Mucosa of descending colon (tissue), 3 donors: ENCODE results near the gene PI4K2B. TPM values are rescaled to one million over a fixed set of nuclear protein-coding genes. Genes with fewer than 3 reads are reported as not detected.
"Not testable (repeated sequence)": the region's sequence is repeated elsewhere in the genome, so short reads cannot be mapped to it uniquely, and the experiment has no call there.

ENCODE experiments used
- ATAC-seq: fragments of 200-7000 bp; cut with Tn5 transposase; one replicate; pipeline ENCODE4 v1.9.1; 2020; ENCODE audit warnings: mild to moderate bottlenecking, moderate library complexity
- DNase-seq, 3 donors: peaks; one replicate each; pipeline ENCODE4 v3.0.0-alpha.2; 2020
- H3K36me3 ChIP-seq: fragments of 200-600 bp; one replicate; pipeline ENCODE4 v1.8.0; 2021; ENCODE audit warnings: low read depth, mild to moderate bottlenecking
- H3K4me1 ChIP-seq: fragments of 200-600 bp; one replicate; pipeline ENCODE4 v1.8.0; 2021; ENCODE audit warnings: low read depth, mild to moderate bottlenecking
- H3K4me3 ChIP-seq: fragments of 200-600 bp; one replicate; pipeline ENCODE4 v1.8.0; 2021; ENCODE audit warnings: mild to moderate bottlenecking
- H3K9me3 ChIP-seq: fragments of 200-600 bp; one replicate; pipeline ENCODE4 v1.8.0; 2021; ENCODE audit warnings: mild to moderate bottlenecking
- CTCF ChIP-seq: fragments of 200-600 bp; IDR thresholded peaks from one replicate; pipeline ENCODE4 v1.8.0; 2022; ENCODE audit warnings: antibody characterized with exemption, mild to moderate bottlenecking
- intact Hi-C, 2 donors: fragments of 100-400 bp; cut with DNase I in 1 of 2; cut with micrococcal nuclease in 1 of 2; formaldehyde crosslinking; loops; one replicate each; pipeline versions ENCODE4 v1.11.0 to v1.11.1; 2022; cut with DNase I, micrococcal nuclease
- total RNA-seq, 3 donors: library from RNA; stranded (reverse); fragmentation: NEBNext Ultra II Directional in 2 of 3; extraction: Animal tissue kit (Norgen Biotek cat#: 25700) in 2 of 3; gene quantifications; one replicate each; pipeline versions ENCODE4 v1.2.1 to v1.2.4, GENCODE V29; 2021 to 2023
- donor health status: DM: no; HTN: no; CAD: no; lungs with moderate emphysema.
- donor health status: DM: no; HTN: no; CAD: no.
- donor health status: DM: no; HTN: yes; CAD: no.

Gene PI4K2B
- total RNA-seq, 3 donors from 2014 or later: 14.3 to 25.9 (median 17.8) TPM

- intact Hi-C loops: no loop called here
- no peak for TF ChIP-seq CTCF
- DNase-seq: no peak
- H3K36me3 ChIP-seq: no peaks in the 10 kb centered on the region
- ATAC-seq: no peak
- H3K4me3 ChIP-seq: no peak overlapping the region
- no peaks in the 10 kb centered on the region for H3K9me3 ChIP-seq
- no peaks in the 10 kb centered on the region for H3K4me1 ChIP-seq
These were observed 86.9 kb downstream of the PI4K2B start for GRCh38 chr4:25320773-25321172.

GRCh38 chr4:25321703-25322102 is 87.9 kb downstream of the PI4K2B start:
- no peak overlapping the region for H3K4me3 ChIP-seq
- H3K9me3 ChIP-seq: no peaks in the 10 kb centered on the region
- H3K4me1 ChIP-seq: no peaks in the 10 kb centered on the region
- TF ChIP-seq CTCF: no peak
- H3K36me3 ChIP-seq: no peaks in the 10 kb centered on the region
- no peak for ATAC-seq
- no peak for DNase-seq
- intact Hi-C loops: no loop called here

GRCh38 chr4:25328463-25328862 is 94.6 kb downstream of the PI4K2B start:
- H3K36me3 ChIP-seq, DNase-seq, H3K9me3 ChIP-seq, intact Hi-C loops, ATAC-seq, H3K4me3 ChIP-seq, H3K4me1 ChIP-seq: not testable (repeated sequence)

Other genes with a start within 250 kb of the PI4K2B start
- gene LGI2, start 203.1 kb upstream of the PI4K2B start, total RNA-seq: 1 to 10 TPM in 1 of 3 donors, under 1 TPM in 2; 0.43 to 2.5 (median 0.53) TPM
- gene SEPSECS, start 73.6 kb upstream of the PI4K2B start, total RNA-seq: 10 to 100 TPM; 13.4 to 26.2 (median 13.6) TPM
- 10 to 100 TPM in 1 of 3 donors, 1 to 10 TPM in 2; 6.0 to 12.6 (median 9.2) TPM for gene ZCCHC4, start 78.7 kb downstream of the PI4K2B start, total RNA-seq
- 10 to 100 TPM; 29.6 to 32.9 (median 32.4) TPM for gene ANAPC4, start 143.2 kb downstream of the PI4K2B start, total RNA-seq